VCaP (cell line): ENCODE results near the gene PKNOX2.

ENCODE experiments used
- H3K27ac ChIP-seq: fragments of 450-650 bp; 2 replicates; pipeline ENCODE4 v1.5.1; 2017
- CTCF ChIP-seq: fragments of 450-650 bp; conservative IDR thresholded peaks from 2 replicates; pipeline ENCODE4 v1.5.1; 2017; ENCODE audit warnings: mild to moderate bottlenecking, moderate library complexity

The PKNOX2 gene

GRCh38 chr11:125333354-125334073 lies 169.0 kb downstream of the PKNOX2 start:
- no peak overlapping the region for H3K27ac ChIP-seq
- TF ChIP-seq CTCF: no peak

GRCh38 chr11:125335106-125335505 lies 170.6 kb downstream of the PKNOX2 start:
- TF ChIP-seq CTCF: no peak

GRCh38 chr11:125337836-125338834 lies 173.6 kb downstream of the PKNOX2 start:
- TF ChIP-seq CTCF: no peak
- no peak overlapping the region for H3K27ac ChIP-seq

More at GRCh38 chr11:125335106-125335505, 170.6 kb downstream of the PKNOX2 start:
- no peak overlapping the region for H3K27ac ChIP-seq

- TF ChIP-seq CTCF: no peak
- no peak overlapping the region for H3K27ac ChIP-seq
These were observed 174.6 kb downstream of the PKNOX2 start for GRCh38 chr11:125338886-125339811.

- TF ChIP-seq CTCF: no peak
These were observed 177.1 kb downstream of the PKNOX2 start for GRCh38 chr11:125341676-125342075.

GRCh38 chr11:125342281-125342930 lies 177.9 kb downstream of the PKNOX2 start:
- TF ChIP-seq CTCF: no peak
- peak overlapping the region; percentile 31; the same call in 1 of the 2 replicates for H3K27ac ChIP-seq

More at GRCh38 chr11:125341676-125342075, 177.1 kb downstream of the PKNOX2 start:
- no peak overlapping the region for H3K27ac ChIP-seq
